Left ventricle myocardium inferior (tissue), 1 donor: ENCODE measurements around the gene GTPBP1. TPM values are rescaled to one million over a fixed set of nuclear protein-coding genes. Genes with fewer than 3 reads are reported as not detected.

Experiments
- DNase-seq: peaks from one replicate; pipeline ENCODE4 v3.0.0-alpha.2; 2020
- H3K27ac ChIP-seq: fragments of 200-600 bp; replicated peaks from 2 replicates; pipeline ENCODE4 v1.8.0; 2021
- H3K27me3 ChIP-seq: fragments of 200-600 bp; 2 replicates; pipeline ENCODE4 v1.8.0; 2021; ENCODE audit warnings: low read depth
- H3K36me3 ChIP-seq: fragments of 200-600 bp; 2 replicates; pipeline ENCODE4 v1.8.0; 2021
- H3K4me1 ChIP-seq: fragments of 200-600 bp; 2 replicates; pipeline ENCODE4 v1.8.0; 2021
- H3K4me3 ChIP-seq: fragments of 200-600 bp; 2 replicates; pipeline ENCODE4 v1.8.0; 2021; ENCODE audit warnings: mild to moderate bottlenecking, moderate library complexity
- H3K9me3 ChIP-seq: fragments of 200-600 bp; replicated peaks from 2 replicates; pipeline ENCODE4 v1.8.0; 2021
- intact Hi-C: fragments of 100-400 bp; cut with micrococcal nuclease; formaldehyde crosslinking; loops from one replicate; pipeline ENCODE4 v1.11.0; 2022
- total RNA-seq: library from RNA; stranded (reverse); fragmentation: NEBNext Ultra II Directional; extraction: Animal tissue kit (Norgen Biotek cat#: 25700); gene quantifications from one replicate; pipeline ENCODE4 v1.2.1, GENCODE V29; 2021
- TF ChIP-seq, protein P1 (sequence below): fragments of 200-600 bp; IDR thresholded peaks from 2 replicates; pipeline ENCODE4 v1.8.0; 2021; ENCODE audit warnings: antibody characterized with exemption, mild to moderate bottlenecking, borderline replicate concordance
- donor health status: DM: no; HTN: yes; CAD: no; lungs with severe emphysema.

The GTPBP1 gene
- total RNA-seq, 1 donor from 2014 or later = 28.9 TPM

DNA sequence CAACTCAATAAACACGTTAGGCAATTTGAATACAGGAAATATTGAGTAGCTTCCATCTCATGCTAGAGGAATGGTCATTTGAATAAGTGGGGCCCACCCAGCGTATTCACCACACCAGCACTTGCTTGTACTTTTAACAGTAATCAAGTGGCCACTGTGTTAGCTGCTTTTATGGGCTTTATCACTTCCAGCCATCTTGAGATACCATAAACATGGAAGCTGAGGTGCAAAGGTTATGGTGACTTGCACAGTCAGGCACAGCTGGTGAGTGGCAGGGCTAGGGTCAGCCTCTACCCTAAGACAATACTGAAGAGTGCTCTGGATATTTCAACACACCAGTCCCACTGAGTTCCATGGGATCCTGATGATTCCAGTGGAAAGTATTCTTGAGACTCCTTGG is 11.7 kb upstream of the GTPBP1 start:
- intact Hi-C loops = no loop called here
- no peak overlapping the region for H3K27ac ChIP-seq
- H3K4me1 ChIP-seq = peaks cover 56% of the 10 kb centered on the region
- no peak overlapping the region for H3K4me3 ChIP-seq
- peaks cover 37% of the 10 kb centered on the region for H3K36me3 ChIP-seq
- TF ChIP-seq, protein P1, sequence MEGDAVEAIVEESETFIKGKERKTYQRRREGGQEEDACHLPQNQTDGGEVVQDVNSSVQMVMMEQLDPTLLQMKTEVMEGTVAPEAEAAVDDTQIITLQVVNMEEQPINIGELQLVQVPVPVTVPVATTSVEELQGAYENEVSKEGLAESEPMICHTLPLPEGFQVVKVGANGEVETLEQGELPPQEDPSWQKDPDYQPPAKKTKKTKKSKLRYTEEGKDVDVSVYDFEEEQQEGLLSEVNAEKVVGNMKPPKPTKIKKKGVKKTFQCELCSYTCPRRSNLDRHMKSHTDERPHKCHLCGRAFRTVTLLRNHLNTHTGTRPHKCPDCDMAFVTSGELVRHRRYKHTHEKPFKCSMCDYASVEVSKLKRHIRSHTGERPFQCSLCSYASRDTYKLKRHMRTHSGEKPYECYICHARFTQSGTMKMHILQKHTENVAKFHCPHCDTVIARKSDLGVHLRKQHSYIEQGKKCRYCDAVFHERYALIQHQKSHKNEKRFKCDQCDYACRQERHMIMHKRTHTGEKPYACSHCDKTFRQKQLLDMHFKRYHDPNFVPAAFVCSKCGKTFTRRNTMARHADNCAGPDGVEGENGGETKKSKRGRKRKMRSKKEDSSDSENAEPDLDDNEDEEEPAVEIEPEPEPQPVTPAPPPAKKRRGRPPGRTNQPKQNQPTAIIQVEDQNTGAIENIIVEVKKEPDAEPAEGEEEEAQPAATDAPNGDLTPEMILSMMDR = no peak
- H3K27me3 ChIP-seq = no peaks in the 10 kb centered on the region
- no peaks in the 10 kb centered on the region for H3K9me3 ChIP-seq
- no peak for DNase-seq

DNA sequence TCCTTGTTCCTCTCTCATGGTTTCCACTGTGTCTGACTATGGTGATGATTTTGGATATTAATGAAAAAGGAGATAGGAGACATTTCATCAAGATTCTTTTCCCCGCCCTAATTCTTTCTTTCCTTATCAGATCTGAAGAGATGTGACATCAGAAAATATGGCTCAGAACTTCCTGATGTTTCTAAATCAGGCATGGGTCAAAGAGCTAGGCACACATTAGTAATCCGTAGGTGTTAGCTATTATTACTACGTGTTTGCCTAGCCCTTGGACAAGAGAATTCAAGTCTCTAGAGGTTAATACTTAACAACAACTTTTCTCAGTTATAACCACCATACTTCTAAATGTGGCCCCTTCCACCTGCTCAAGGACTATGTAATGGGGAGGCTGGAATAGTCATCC is 10.8 kb upstream of the GTPBP1 start:
- H3K27ac ChIP-seq = no peak overlapping the region
- no peak for DNase-seq
- H3K4me1 ChIP-seq = peaks cover 65% of the 10 kb centered on the region
- H3K9me3 ChIP-seq = no peaks in the 10 kb centered on the region
- H3K36me3 ChIP-seq = peaks cover 28% of the 10 kb centered on the region
- H3K27me3 ChIP-seq = no peaks in the 10 kb centered on the region
- TF ChIP-seq, protein P1 = no peak
- H3K4me3 ChIP-seq = no peak overlapping the region
- intact Hi-C loops = no loop called here

DNA sequence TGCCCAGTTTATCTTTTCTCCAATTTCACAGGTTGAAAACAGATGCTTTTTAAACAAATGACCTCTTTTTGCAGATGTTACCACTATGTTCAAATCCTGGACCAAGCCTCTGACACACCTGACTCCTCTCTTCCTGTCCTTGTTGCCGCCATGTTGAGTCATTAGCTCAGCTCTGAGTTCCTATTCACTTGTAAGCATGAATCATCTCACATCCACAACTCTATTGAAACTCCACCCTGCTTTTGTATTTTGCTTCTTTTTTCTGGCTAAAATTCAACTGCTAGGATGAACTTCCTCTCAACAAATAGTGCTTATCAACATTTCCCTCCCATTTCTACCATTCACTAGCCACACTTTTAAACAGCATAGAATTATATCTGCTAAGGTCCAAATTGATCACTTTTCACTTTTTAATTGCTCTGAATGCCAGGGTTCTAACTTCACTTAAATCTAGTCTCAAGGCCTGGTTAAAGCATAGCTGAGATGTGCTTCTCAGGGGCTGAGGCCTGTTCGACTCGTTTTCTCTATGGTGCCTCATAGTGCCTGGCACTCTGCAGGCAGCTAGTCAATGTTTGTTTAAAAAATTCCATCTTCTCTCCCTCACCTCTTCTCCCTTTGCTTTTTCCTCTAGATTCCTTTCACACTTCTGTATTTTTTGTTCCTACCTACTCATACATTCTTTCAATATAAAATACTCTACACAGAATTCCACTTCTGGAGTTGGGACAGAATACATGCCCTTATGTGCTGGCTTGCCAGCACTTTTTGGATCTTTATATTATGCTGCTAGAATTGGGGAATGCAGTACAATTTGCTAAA is 8.9 kb upstream of the GTPBP1 start:
- no peaks in the 10 kb centered on the region for H3K27me3 ChIP-seq
- no peaks in the 10 kb centered on the region for H3K9me3 ChIP-seq
- peak overlapping the region; percentile 85 for H3K4me3 ChIP-seq
- no peak for DNase-seq
- H3K27ac ChIP-seq = peak overlapping the region; percentile 95
- intact Hi-C loops = no loop called here
- TF ChIP-seq, protein P1 = no peak
- peaks cover 17% of the 10 kb centered on the region for H3K36me3 ChIP-seq
- peaks cover 79% of the 10 kb centered on the region for H3K4me1 ChIP-seq

DNA sequence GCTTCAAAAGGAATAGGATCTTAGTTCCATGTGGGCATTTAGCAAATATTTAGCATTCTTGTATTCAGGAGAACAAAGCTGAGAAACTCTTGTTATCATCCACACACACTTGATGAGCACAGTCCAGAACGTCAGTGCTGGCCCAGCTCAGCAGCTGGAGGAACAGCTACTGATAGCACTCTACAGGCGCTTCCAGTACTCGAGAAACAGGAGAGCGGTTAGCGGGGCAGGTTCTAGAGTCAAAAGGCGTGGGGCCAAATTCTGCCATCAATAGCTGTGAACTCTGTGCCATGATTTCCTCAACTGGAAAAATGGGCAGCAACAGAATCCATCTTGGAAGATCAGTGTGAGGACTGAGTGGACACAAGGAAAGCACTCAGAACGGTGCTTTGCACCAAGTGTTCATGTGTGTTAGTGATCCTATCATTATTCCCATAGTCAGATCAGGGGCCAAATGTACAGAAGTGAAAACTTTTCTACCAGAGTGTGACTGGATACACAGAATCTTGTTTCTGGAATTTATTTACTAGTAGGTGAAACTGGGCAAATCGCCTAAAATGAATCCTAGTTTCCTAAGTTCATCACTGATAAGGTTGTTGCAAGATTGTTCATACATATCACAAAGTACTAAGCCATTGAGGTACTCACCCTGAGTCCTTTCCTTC is 8.2 kb upstream of the GTPBP1 start:
- intact Hi-C loops = no loop called here
- H3K36me3 ChIP-seq = peaks cover 9% of the 10 kb centered on the region
- H3K27me3 ChIP-seq = no peaks in the 10 kb centered on the region
- H3K4me1 ChIP-seq = peaks cover 79% of the 10 kb centered on the region
- TF ChIP-seq, protein P1 = no peak
- no peak for DNase-seq
- H3K4me3 ChIP-seq = peak overlapping the region; percentile 85
- no peaks in the 10 kb centered on the region for H3K9me3 ChIP-seq
- peak overlapping the region; percentile 95 for H3K27ac ChIP-seq

DNA sequence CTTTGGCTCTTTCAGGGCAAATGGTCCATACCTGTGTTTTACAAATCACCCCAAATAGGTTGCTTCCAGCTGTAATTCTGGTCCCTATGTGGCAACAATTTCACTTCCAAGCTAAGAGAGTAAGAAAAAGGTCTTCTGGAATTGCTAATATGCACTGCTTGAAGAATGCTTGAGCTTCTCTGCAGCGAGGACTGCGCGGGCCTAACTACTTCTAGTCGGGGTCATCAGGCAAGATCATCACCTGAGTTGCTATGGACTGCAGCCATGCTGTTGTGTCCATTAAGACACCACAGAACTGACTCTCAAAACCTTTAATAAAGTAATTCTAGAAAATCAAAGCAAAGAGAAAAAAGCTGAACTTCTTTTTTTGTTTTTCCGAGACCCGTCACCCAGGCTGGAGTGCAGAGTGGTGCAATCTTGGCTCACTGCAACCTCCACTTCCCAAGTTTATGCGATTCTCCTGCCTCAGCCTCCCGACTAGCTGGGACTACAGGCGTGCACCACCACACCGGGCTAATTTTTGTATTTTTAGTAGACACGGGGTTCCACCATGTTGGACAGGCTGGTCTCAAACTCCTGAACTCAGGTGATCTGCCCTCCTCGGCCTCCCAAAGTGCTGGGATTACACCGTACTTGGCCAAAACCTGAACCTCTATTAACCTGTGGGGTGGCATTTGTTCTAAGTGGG is 7.2 kb upstream of the GTPBP1 start:
- Histone ChIP-seq H3K9me3 (no peaks in the 10 kb centered on the region), H3K27me3 (no peaks in the 10 kb centered on the region), H3K4me1 (peaks cover 75% of the 10 kb centered on the region), H3K36me3 (peaks cover 9% of the 10 kb centered on the region), H3K27ac (peak overlapping the region; percentile 95), H3K4me3 (peak overlapping the region; percentile 85)
- no peak for DNase-seq
- TF ChIP-seq, protein P1 = no peak
- intact Hi-C loops = no loop called here
